ENCODE results near the gene NEK5.

The NEK5 gene

DNA sequence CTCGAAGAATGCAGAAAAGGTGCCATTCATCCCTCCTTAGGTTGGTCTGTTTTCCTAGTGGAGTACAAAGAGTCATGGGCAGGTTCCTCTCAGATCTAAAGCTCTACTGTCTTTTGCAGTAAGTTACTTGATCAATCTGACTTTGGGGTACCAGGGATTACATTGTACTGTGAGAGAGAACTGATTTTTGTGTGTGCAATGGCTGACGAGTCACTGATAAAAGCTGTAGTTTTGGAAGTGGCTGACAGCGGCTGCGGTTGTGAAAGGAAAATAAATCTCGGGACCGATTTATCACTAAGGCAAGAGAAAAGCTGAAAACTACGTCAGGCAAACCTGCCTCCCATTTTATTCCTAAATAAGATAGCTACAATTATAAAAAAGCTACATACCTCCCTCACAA lies 77.5 kb downstream of the NEK5 start:
- DNase-seq: no peak
- Histone ChIP-seq H3K36me3 (replicated peaks) (no peaks in the 10 kb centered on the region), H3K27me3 (replicated peaks) (no peaks in the 10 kb centered on the region), H3K27ac (no peak overlapping the region), H3K4me3 (ENCODE audit: low read depth, low read length) (no peak overlapping the region)
- TF ChIP-seq, protein P1, sequence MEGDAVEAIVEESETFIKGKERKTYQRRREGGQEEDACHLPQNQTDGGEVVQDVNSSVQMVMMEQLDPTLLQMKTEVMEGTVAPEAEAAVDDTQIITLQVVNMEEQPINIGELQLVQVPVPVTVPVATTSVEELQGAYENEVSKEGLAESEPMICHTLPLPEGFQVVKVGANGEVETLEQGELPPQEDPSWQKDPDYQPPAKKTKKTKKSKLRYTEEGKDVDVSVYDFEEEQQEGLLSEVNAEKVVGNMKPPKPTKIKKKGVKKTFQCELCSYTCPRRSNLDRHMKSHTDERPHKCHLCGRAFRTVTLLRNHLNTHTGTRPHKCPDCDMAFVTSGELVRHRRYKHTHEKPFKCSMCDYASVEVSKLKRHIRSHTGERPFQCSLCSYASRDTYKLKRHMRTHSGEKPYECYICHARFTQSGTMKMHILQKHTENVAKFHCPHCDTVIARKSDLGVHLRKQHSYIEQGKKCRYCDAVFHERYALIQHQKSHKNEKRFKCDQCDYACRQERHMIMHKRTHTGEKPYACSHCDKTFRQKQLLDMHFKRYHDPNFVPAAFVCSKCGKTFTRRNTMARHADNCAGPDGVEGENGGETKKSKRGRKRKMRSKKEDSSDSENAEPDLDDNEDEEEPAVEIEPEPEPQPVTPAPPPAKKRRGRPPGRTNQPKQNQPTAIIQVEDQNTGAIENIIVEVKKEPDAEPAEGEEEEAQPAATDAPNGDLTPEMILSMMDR (IDR thresholded peaks at IDR 0.05; ENCODE audit: low read depth, low read length, missing control alignments): no peak
- in situ Hi-C loops (cut with HindIII; ENCODE audit: low pct_ligation_motif_present, low sequenced_read_pairs): no loop called here

DNA sequence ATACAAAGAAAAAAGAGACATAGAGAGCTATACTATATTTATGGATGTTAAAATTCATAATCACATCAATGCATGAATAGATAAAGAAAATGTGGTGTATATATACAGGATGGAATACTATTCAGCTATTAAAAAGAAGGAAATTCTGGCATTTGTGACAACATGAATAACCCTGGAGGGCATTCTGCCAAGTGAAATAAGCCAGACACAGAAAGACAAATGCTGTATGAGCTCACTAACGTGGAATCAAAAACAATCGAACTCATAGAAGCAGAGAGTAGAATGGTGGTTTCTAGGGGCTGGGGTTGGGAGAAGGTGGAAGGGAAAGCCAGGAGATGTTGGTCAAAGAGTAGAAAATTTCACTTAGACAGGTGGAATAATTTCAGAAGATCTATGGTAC lies 80.4 kb downstream of the NEK5 start:
- no peak overlapping the region for H3K27ac ChIP-seq
- DNase-seq: peak; percentile 58
- TF ChIP-seq, protein P1 (IDR thresholded peaks at IDR 0.05; ENCODE audit: low read depth, low read length, missing control alignments): no peak
- in situ Hi-C loops (cut with HindIII; ENCODE audit: low pct_ligation_motif_present, low sequenced_read_pairs): no loop called here
- H3K36me3 ChIP-seq (replicated peaks): no peaks in the 10 kb centered on the region
- H3K27me3 ChIP-seq (replicated peaks): no peaks in the 10 kb centered on the region
- H3K4me3 ChIP-seq (ENCODE audit: low read depth, low read length): no peak overlapping the region

DNA sequence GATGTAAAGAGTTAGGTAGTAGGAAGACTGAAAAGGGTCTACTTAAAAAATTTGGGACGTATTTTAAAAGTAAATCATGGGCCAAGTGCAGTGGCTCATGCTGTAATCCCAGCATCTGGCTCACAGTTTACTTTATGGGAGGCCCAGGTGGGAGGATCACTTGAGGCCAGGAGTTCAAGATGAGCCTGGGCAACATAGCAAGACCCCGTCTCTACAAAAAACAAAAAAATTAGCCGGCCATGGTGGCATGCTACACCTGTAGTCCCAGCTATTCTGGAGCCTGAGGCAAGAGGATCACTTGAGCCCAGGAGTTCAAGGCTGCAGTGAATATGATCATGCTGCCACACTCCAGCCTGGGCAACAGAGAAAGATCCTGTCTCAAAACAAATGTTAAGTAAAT lies 81.4 kb downstream of the NEK5 start:
- TF ChIP-seq, protein P1 (IDR thresholded peaks at IDR 0.05; ENCODE audit: low read depth, low read length, missing control alignments): no peak
- Histone ChIP-seq H3K27ac (no peak overlapping the region), H3K36me3 (replicated peaks) (no peaks in the 10 kb centered on the region), H3K27me3 (replicated peaks) (no peaks in the 10 kb centered on the region), H3K4me3 (ENCODE audit: low read depth, low read length) (no peak overlapping the region)
- in situ Hi-C loops (cut with HindIII; ENCODE audit: low pct_ligation_motif_present, low sequenced_read_pairs): no loop called here
- no peak for DNase-seq

DNA sequence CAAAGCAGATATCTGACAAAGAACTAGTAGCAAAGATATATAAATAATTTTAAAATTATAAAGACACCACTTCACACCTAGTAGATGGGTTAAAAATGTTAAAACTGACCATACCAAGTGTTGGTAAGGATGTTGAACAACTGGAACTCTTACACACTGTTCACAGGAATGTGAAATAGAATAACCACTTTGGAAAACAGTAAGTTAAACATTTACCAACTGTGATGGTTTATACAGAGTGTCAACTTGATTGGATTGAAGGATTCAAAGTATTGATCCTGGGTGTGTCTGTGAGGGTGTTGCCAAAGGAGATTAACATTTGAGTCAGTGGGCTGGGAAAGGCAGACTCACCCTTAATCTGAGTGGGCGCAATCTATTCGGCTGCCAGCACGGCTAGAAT lies 85.2 kb downstream of the NEK5 start:
- Histone ChIP-seq H3K27me3 (replicated peaks) (no peaks in the 10 kb centered on the region), H3K36me3 (replicated peaks) (no peaks in the 10 kb centered on the region), H3K27ac (no peak overlapping the region), H3K4me3 (ENCODE audit: low read depth, low read length) (no peak overlapping the region)
- TF ChIP-seq, protein P1 (IDR thresholded peaks at IDR 0.05; ENCODE audit: low read depth, low read length, missing control alignments): no peak
- no peak for DNase-seq
- in situ Hi-C loops (cut with HindIII; ENCODE audit: low pct_ligation_motif_present, low sequenced_read_pairs): no loop called here

DNA sequence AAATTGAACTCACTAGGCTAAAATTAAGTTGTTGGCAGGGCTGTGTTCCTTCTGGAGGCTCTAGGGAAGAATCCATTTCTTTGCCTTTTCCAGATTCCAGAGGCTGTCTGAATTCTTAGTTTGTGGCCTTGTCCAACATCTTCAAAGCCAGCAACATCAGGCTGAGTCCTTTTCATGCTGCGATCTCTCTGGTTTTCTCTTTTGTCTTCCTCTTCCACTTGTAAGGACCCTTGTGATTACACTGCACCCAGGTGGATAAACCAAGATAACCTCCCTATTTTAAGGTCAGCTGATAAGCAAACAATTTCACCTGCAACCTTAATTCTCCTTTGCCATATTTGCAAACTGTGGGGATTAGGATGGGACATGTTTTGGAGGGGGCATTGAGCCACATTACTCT lies 92.8 kb downstream of the NEK5 start:
- H3K36me3 ChIP-seq (replicated peaks): no peaks in the 10 kb centered on the region
- no peak for DNase-seq
- no peak overlapping the region for H3K4me3 ChIP-seq (ENCODE audit: low read depth, low read length)
- H3K27me3 ChIP-seq (replicated peaks): no peaks in the 10 kb centered on the region
- TF ChIP-seq, protein P1 (IDR thresholded peaks at IDR 0.05; ENCODE audit: low read depth, low read length, missing control alignments): no peak
- in situ Hi-C loops (cut with HindIII; ENCODE audit: low pct_ligation_motif_present, low sequenced_read_pairs): no loop called here
- H3K27ac ChIP-seq: no peak overlapping the region

DNA sequence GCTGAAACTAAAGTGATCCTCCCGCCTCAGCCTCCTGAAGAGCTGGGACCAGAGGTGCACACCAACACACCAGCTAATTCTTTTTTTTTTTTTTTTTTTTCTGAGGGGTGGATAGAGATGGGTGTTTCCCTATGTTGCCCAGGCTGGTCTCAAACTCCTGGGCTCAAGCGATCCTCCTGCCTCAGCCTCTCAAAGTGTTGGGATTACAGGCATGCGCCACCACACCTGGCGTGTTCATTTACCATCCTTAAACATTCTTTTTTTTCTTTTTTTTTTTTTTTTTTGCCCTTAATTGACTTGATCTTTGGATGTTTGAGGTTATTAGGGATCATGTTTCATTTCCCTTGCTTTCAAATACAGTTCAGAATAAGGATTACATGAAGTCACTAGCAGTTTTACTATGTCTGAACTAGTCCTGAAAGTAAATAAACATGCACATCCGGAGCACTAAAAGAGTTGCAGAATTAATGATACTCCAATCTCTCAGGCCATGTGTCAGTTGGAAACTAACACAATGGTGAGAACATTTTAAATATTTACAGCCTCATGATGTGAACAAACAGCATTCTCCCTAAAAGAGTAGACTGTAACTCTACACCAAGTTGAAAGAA lies 94.2 kb downstream of the NEK5 start:
- in situ Hi-C loops (cut with HindIII; ENCODE audit: low pct_ligation_motif_present, low sequenced_read_pairs): no loop called here

More for the DNA sequence above, 94.2 kb downstream of the NEK5 start:
- H3K27ac ChIP-seq: no peak overlapping the region
- no peak for DNase-seq
- H3K4me3 ChIP-seq (ENCODE audit: low read depth, low read length): no peak overlapping the region
- H3K27me3 ChIP-seq (replicated peaks): no peaks in the 10 kb centered on the region
- no peaks in the 10 kb centered on the region for H3K36me3 ChIP-seq (replicated peaks)
- TF ChIP-seq, protein P1 (IDR thresholded peaks at IDR 0.05; ENCODE audit: low read depth, low read length, missing control alignments): no peak

All from brain microvascular endothelial cell (primary cell).